H1 (cell line): ENCODE data around the gene USH1G. TPM values are rescaled to one million over a fixed set of nuclear protein-coding genes. Genes with fewer than 3 reads are reported as not detected.

Experiments
- CTCF ChIA-PET: fragments of 300-600 bp; sonication (Branson Sonifier 250); formaldehyde crosslinking; loops from one replicate; lab custom pipeline; 2021; ENCODE audit not compliant: partially characterized antibody; lab: Charles Lee
- POLR2A ChIA-PET: fragments of 300-600 bp; sonication (Branson Sonifier 250); formaldehyde crosslinking; loops from one replicate; lab custom pipeline; 2021; ENCODE audit warnings: inconsistent platforms; ENCODE audit not compliant: partially characterized antibody; lab: Charles Lee
- DNase-seq, 2 experiments: peaks; one replicate each; pipeline versions ENCODE4 v3.0.0 to v3.0.0-alpha.2; 2010 to 2022; ENCODE audit warnings: low spot score in 2 of 2, low read depth in 1 of 2, mixed read lengths in 1 of 2
- FAIRE-seq: peaks from 2 replicates; lab custom pipeline; 2011; peaks lifted over from hg19 to GRCh38; lab: Jason Lieb, UNC
- H2AFZ ChIP-seq: 2 replicates; pipeline ENCODE4 v1.8.1; 2012; ENCODE audit warnings: low read length, inconsistent platforms
- H2AK5ac ChIP-seq: 2 replicates; pipeline ENCODE4 v1.6.1; 2013; ENCODE audit warnings: low read depth, low read length
- H2BK120ac ChIP-seq: replicated peaks from 2 replicates; pipeline ENCODE3; 2013; ENCODE audit warnings: low read depth, low read length, inconsistent platforms
- H2BK12ac ChIP-seq: 2 replicates; pipeline ENCODE4 v1.6.1; 2013; ENCODE audit warnings: low read depth, low read length
- H2BK15ac ChIP-seq: 2 replicates; pipeline ENCODE4 v1.6.1; 2013; ENCODE audit warnings: low read length
- H2BK20ac ChIP-seq: 2 replicates; pipeline ENCODE4 v1.6.1; 2013; ENCODE audit warnings: low read length
- H2BK5ac ChIP-seq: 2 replicates; pipeline ENCODE4 v1.6.1; 2013; ENCODE audit warnings: low read depth, low read length
- H3K14ac ChIP-seq: 2 replicates; pipeline ENCODE4 v1.6.1; 2013; ENCODE audit warnings: inconsistent platforms; ENCODE audit not compliant: insufficient read length
- H3K18ac ChIP-seq: 2 replicates; pipeline ENCODE4 v1.6.1; 2013; ENCODE audit warnings: low read length; ENCODE audit errors: extremely low read depth
- H3K23ac ChIP-seq: 2 replicates; pipeline ENCODE4 v1.6.1; 2013; ENCODE audit warnings: inconsistent platforms; ENCODE audit not compliant: insufficient read length
- H3K23me2 ChIP-seq: 2 replicates; pipeline ENCODE4 v1.6.1; 2013; ENCODE audit warnings: low read depth, low read length
- H3K27ac ChIP-seq: 2 replicates; pipeline ENCODE4 v1.6.1; 2011; ENCODE audit warnings: low read depth, low read length, inconsistent platforms
- H3K27me3 ChIP-seq, 4 experiments: replicated peaks in 1 of 4; 1 replicate in 1 of 4; 2 replicates in 3 of 4; pipeline versions ENCODE4 v1.6.1 to v1.8.1; 2011 to 2013; ENCODE audit warnings: low read length in 3 of 4, mild to moderate bottlenecking in 3 of 4, inconsistent platforms in 2 of 4, mixed read lengths in 2 of 4, moderate library complexity in 1 of 4; ENCODE audit not compliant: control insufficient read depth in 3 of 4, insufficient read depth in 3 of 4; ENCODE audit errors: extremely low read depth in 1 of 4
- H3K36me3 ChIP-seq, 4 experiments: 2 replicates each; pipeline versions ENCODE4 v1.6.1 to v1.8.1; 2011 to 2013; ENCODE audit warnings: mild to moderate bottlenecking in 4 of 4, low read length in 3 of 4, moderate library complexity in 2 of 4, control low read depth in 1 of 4, inconsistent platforms in 1 of 4; ENCODE audit not compliant: insufficient read depth in 4 of 4, control insufficient read depth in 2 of 4
- H3K4ac ChIP-seq: replicated peaks from 2 replicates; pipeline ENCODE3; 2013; ENCODE audit warnings: low read length, low read depth, mixed read lengths, inconsistent platforms; ENCODE audit not compliant: insufficient read length
- H3K4me1 ChIP-seq, 4 experiments: replicated peaks in 1 of 4; 1 replicate in 1 of 4; 2 replicates in 3 of 4; pipeline versions ENCODE4 v1.6.1 to v1.8.1; 2011 to 2013; ENCODE audit warnings: low read length in 3 of 4, inconsistent platforms in 2 of 4, mixed read lengths in 1 of 4; ENCODE audit not compliant: insufficient read depth in 4 of 4, control insufficient read depth in 3 of 4
- H3K4me2 ChIP-seq, 2 experiments: 2 replicates each; pipeline versions ENCODE4 v1.6.1 to v1.8.1; 2011 to 2013; ENCODE audit warnings: low read depth in 2 of 2, low read length in 2 of 2, control low read depth in 1 of 2, inconsistent platforms in 1 of 2, mild to moderate bottlenecking in 1 of 2; ENCODE audit not compliant: insufficient read depth in 1 of 2
- H3K4me3 ChIP-seq, 4 experiments: fragments of 200-600, 300-600 bp in 1 of 4; sonication (generic), shearing (Covaris generic), sonication (Bioruptor Twin) in 1 of 4; 2 replicates each; pipeline versions ENCODE4 v1.5.1 to v1.8.1; 2011 to 2016; ENCODE audit warnings: low read length in 4 of 4, low read depth in 3 of 4, control low read depth in 2 of 4, inconsistent platforms in 2 of 4, mild to moderate bottlenecking in 2 of 4, mixed read lengths in 1 of 4, moderate library complexity in 1 of 4; ENCODE audit not compliant: insufficient read depth in 2 of 4; ENCODE audit errors: extremely low read depth in 1 of 4
- H3K56ac ChIP-seq: replicated peaks from 2 replicates; pipeline ENCODE3; 2013; ENCODE audit warnings: low read depth, mild to moderate bottlenecking, mixed read lengths, low read length, inconsistent platforms; ENCODE audit not compliant: insufficient read length
- H3K79me1 ChIP-seq: 2 replicates; pipeline ENCODE4 v1.6.1; 2013; ENCODE audit warnings: low read depth, low read length, control low read depth
- H3K79me2 ChIP-seq, 2 experiments: 2 replicates each; pipeline versions ENCODE4 v1.6.1 to v1.8.1; 2012 to 2013; ENCODE audit warnings: low read length in 2 of 2, mild to moderate bottlenecking in 2 of 2, inconsistent platforms in 1 of 2; ENCODE audit not compliant: insufficient read depth in 2 of 2, control insufficient read depth in 1 of 2
- H3K9ac ChIP-seq, 4 experiments: replicated peaks in 1 of 4; 1 replicate in 1 of 4; 2 replicates in 3 of 4; pipeline versions ENCODE4 v1.6.1 to v1.8.1; 2011 to 2013; ENCODE audit warnings: low read depth in 3 of 4, low read length in 3 of 4, control low read depth in 2 of 4, mild to moderate bottlenecking in 2 of 4, moderate library complexity in 2 of 4, inconsistent platforms in 1 of 4; ENCODE audit errors: extremely low read depth in 1 of 4
- H3K9me3 ChIP-seq, 2 experiments: 2 replicates each; pipeline versions ENCODE4 v1.6.1 to v1.8.1; 2012 to 2013; ENCODE audit warnings: mild to moderate bottlenecking in 2 of 2, moderate library complexity in 2 of 2, control low read depth in 1 of 2, inconsistent platforms in 1 of 2, low read depth in 1 of 2, low read length in 1 of 2, mixed read lengths in 1 of 2; ENCODE audit not compliant: insufficient read depth in 2 of 2
- H4K20me1 ChIP-seq, 2 experiments: replicated peaks in 1 of 2; 2 replicates each; pipeline versions ENCODE3 to v1.8.1; 2011 to 2013; ENCODE audit warnings: inconsistent platforms in 2 of 2, low read length in 2 of 2, mild to moderate bottlenecking in 1 of 2; ENCODE audit not compliant: insufficient read depth in 2 of 2, control insufficient read depth in 1 of 2
- H4K5ac ChIP-seq: 2 replicates; pipeline ENCODE4 v1.6.1; 2013; ENCODE audit warnings: low read length, low read depth, mixed read lengths, inconsistent platforms; ENCODE audit not compliant: insufficient read length
- H4K8ac ChIP-seq: 2 replicates; pipeline ENCODE4 v1.8.0; 2013; ENCODE audit warnings: mild to moderate bottlenecking, moderate library complexity, low read length, inconsistent platforms; ENCODE audit not compliant: insufficient read depth; ENCODE audit errors: extremely low read depth
- H4K91ac ChIP-seq: replicated peaks from 2 replicates; pipeline ENCODE3; 2013; ENCODE audit warnings: low read length, mixed read lengths, inconsistent platforms; ENCODE audit not compliant: insufficient read length
- BCL11A ChIP-seq, 2 experiments: IDR thresholded peaks; one replicate each; pipeline ENCODE4 v1.6.1; 2011; ENCODE audit warnings: low read depth in 2 of 2, low read length in 2 of 2, mild to moderate bottlenecking in 2 of 2
- CHD2 ChIP-seq: IDR thresholded peaks from 2 replicates; pipeline ENCODE4 v1.6.1; 2012; ENCODE audit warnings: low read length, improper control_type of control experiment
- EP300 ChIP-seq, 2 experiments: IDR thresholded peaks; 1 replicate in 1 of 2; 2 replicates in 1 of 2; pipeline ENCODE4 v1.6.1; 2011 to 2012; ENCODE audit warnings: low read depth in 2 of 2, low read length in 2 of 2, mild to moderate bottlenecking in 2 of 2, borderline replicate concordance in 1 of 2, inconsistent platforms in 1 of 2, moderate library complexity in 1 of 2
- PHF8 ChIP-seq: fragments of 200-600 bp; sonication (generic); conservative IDR thresholded peaks from 2 replicates; pipeline ENCODE4 v1.7.1; 2012; ENCODE audit warnings: low read depth, mild to moderate bottlenecking, inconsistent platforms, low read length, moderate library complexity
- POU5F1 ChIP-seq: IDR thresholded peaks from 2 replicates; pipeline ENCODE4 v1.6.1; 2011; ENCODE audit warnings: low read depth, mild to moderate bottlenecking, low read length, moderate library complexity
- RBBP5 ChIP-seq: IDR thresholded peaks from 2 replicates; pipeline ENCODE4 v1.7.1; 2012; ENCODE audit warnings: low read depth, mild to moderate bottlenecking, inconsistent platforms, low read length, moderate library complexity, borderline replicate concordance
- TAF7 ChIP-seq: optimal IDR thresholded peaks from 2 replicates; pipeline ENCODE3; 2011; ENCODE audit warnings: low read depth, mild to moderate bottlenecking, inconsistent platforms, low read length, moderate library complexity, borderline replicate concordance
- TBP ChIP-seq: IDR thresholded peaks from 2 replicates; pipeline ENCODE4 v1.6.1; 2011; ENCODE audit warnings: low read depth, low read length, improper control_type of control experiment
- WGBS, 2 experiments: shearing (Covaris generic) in 1 of 2; methylation state at CpG; one replicate each; pipeline versions ENCODE4 v1.1.6 to v1.1.7; 2013 to 2015; ENCODE audit warnings: low lambda C conversion rate in 2 of 2, mixed read lengths in 2 of 2, inconsistent platforms in 1 of 2, low coverage in 1 of 2, missing lambda C conversion rate in 1 of 2; ENCODE audit not compliant: insufficient replicate concordance in 2 of 2, insufficient coverage in 1 of 2, insufficient read length in 1 of 2; ENCODE audit errors: extremely low coverage in 1 of 2, missing lambda C conversion rate in 1 of 2; 5-methylcytosine and 5-hydroxymethylcytosine counted together
- polyA plus RNA-seq, 7 experiments: library from polyadenylated mRNA; depleted of rRNA in 3 of 7; stranded (reverse) in 5 of 7; unstranded in 2 of 7; fragments of >200 nt in 5 of 7; fragments of 200-250 nt in 2 of 7; gene quantifications; 1 replicate in 5 of 7; 2 replicates in 1 of 7; 4 replicates in 1 of 7; pipeline versions ENCODE4 v1.2.1 to v1.2.3, GENCODE V29; 2011 to 2013; ENCODE audit warnings: missing spikeins in 2 of 7, mixed read lengths in 2 of 7
- total RNA-seq: library from RNA; stranded (reverse); fragmentation: NEBNext Ultra II Directional; extraction: Animal tissue kit (Norgen Biotek cat#: 25700); gene quantifications from 2 replicates; pipeline ENCODE4 v1.2.1, GENCODE V29; 2021

USH1G gene
- total and polyA plus RNA-seq, 2 of the 8 experiments (the other 6 are each of a cell fraction or from before 2014, with no cell fraction given): 1.6 to 4.3 TPM

- no peak overlapping the region for H3K4ac ChIP-seq
- no peak overlapping the region for H4K8ac ChIP-seq
- no peak for TF ChIP-seq EP300 (IDR thresholded peaks at IDR 0.05; ENCODE audit: borderline replicate concordance in 1 of 2, low read depth in 2 of 2, low read length in 2 of 2)
- TF ChIP-seq PHF8: no peak
- no peak for TF ChIP-seq BCL11A (IDR thresholded peaks at IDR 0.05; ENCODE audit: low read depth in 2 of 2, low read length in 2 of 2)
- no peak for TF ChIP-seq POU5F1
- no peak for TF ChIP-seq CHD2
- TF ChIP-seq TBP: no peak
- no peak for TF ChIP-seq TAF7
- no peak for TF ChIP-seq RBBP5
- no peak overlapping the region for H4K5ac ChIP-seq
- H3K79me2 ChIP-seq: no peaks in the 10 kb centered on the region; a peak in 1 of 4 replicates
- H2AK5ac ChIP-seq: no peak overlapping the region
- no peak overlapping the region for H3K14ac ChIP-seq
- H3K4me2 ChIP-seq: no peak overlapping the region
- H3K56ac ChIP-seq: no peak overlapping the region
- WGBS, 2 experiments: 76% methylated on average over 5 of the region's 5 CpGs; no CpG with 5 or more reads in 1 of the 2 experiments
- no peak overlapping the region for H3K4me3 ChIP-seq
- no peak overlapping the region for H3K23ac ChIP-seq
- H4K91ac ChIP-seq: no peak overlapping the region
- H3K27ac ChIP-seq: no peak overlapping the region
- no peak overlapping the region for H2BK120ac ChIP-seq
- peaks cover 10% of the 10 kb centered on the region for H3K23me2 ChIP-seq
- H3K79me1 ChIP-seq: peaks cover 7% of the 10 kb centered on the region; the same call in 1 of the 2 replicates
- DNase-seq: no peak
- no peak overlapping the region for H2BK5ac ChIP-seq
- no peak for FAIRE-seq
- no peak overlapping the region for H3K18ac ChIP-seq
- no peak overlapping the region for H3K9ac ChIP-seq
- H3K27me3 ChIP-seq: peaks cover 0 to 3% (median 0%) of the 10 kb centered on the region in 4 experiments; a peak in 2 of 7 replicates
- peak overlapping the region; percentile 6; the same call in 1 of the 2 replicates for H2BK15ac ChIP-seq
- no peaks in the 10 kb centered on the region for H3K9me3 ChIP-seq
- ChIA-PET POLR2A (interaction anchor here (1.1 to 1.6 kb wide), 3 partner anchors 16 to 49 kb away, joined by 3 to 5 read pairs (median 4); partner anchors contain the start of gene OTOP2), CTCF (interaction anchor here (0.6 to 81.0 kb wide), 9 partner anchors 12 to 138 kb away, joined by 3 to 2981 read pairs (median 5); partner anchors contain the start of genes GRIN2C, NAT9 and OTOP2)
- H2BK20ac ChIP-seq: no peak overlapping the region
- no peak overlapping the region for H2BK12ac ChIP-seq
- H3K4me1 ChIP-seq: peaks cover 0 to 14% (median 6%) of the 10 kb centered on the region in 4 experiments; a peak in 6 of 7 replicates
- no peaks in the 10 kb centered on the region for H3K36me3 ChIP-seq
- H4K20me1 ChIP-seq: no peaks in the 10 kb centered on the region
- H2AFZ ChIP-seq: no peak overlapping the region
Measured at GRCh38 chr17:74875155-74875976, 47.7 kb downstream of the USH1G start.
